Midbrain (tissue), 1 donor: ENCODE data around the gene POLA2.
"Not testable (repeated sequence)": the region's sequence is repeated elsewhere in the genome, so short reads cannot be mapped to it uniquely, and the experiment has no call there.

ENCODE experiments used
- DNase-seq: peaks from one replicate; lab custom pipeline; 2025; lab: John Stamatoyannopoulos, UW

POLA2 gene

GRCh38 chr11:65330544-65330943 lies 68.8 kb downstream of the POLA2 start:
- no peak for DNase-seq

GRCh38 chr11:65332591-65332990 lies 70.8 kb downstream of the POLA2 start:
- DNase-seq, result not testable (repeated sequence)

DNA sequence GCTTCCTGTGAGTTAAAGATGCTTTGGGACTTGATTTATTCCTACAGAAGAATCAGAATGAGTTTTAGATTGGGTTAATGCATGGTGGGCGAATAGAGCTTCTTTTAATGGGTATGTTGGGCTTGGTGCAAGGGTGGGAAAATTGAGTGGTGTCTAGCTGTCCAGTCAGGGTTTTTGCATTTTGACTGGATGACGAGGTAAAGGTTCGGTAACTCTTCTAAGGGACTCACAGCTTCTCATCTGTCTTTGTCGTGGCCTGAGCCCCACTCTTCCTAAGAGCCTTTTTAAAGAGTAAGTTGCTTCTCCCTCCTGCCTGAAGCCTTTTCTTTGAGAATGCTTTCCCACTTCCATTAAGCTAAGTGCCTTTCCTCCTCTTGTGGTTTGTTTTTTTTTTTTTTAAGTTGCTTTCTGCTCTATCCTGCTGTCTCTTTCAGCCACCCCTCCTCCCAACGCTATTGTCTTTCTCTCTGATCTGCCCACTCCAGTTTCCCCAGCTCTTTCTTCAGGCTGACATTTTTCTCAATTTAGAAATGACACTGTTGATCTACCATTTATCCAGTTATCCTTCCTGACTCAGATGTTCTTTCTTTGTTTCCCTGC lies 73.0 kb downstream of the POLA2 start:
- no peak for DNase-seq

DNA sequence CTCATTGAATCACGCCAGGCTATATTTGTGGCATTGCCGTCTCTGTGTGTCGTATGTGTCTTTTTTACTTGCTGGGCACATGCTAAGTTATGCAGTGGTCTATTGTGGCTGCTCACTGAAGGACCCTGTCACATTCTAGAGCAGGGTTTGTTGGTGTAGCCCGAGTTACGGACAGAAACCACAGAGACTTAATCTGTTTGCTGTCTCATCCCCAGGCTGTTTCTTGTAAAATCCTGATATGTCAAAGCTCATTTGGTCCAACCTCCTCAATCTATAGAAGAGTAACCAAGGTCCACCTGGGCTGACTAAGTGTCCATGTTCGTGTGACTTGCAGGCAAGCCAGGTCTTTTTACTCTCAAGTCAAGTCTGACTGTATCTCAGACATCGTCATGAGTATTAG lies 76.9 kb downstream of the POLA2 start:
- no peak for DNase-seq

GRCh38 chr11:65340226-65340625 lies 78.5 kb downstream of the POLA2 start:
- DNase-seq, result peak; percentile 28

GRCh38 chr11:65341856-65342255 lies 80.1 kb downstream of the POLA2 start:
- no peak for DNase-seq
